CD4-positive, alpha-beta T cell treated with Interleukin-15 for 1 hour (primary cell): ENCODE data around the gene AP5B1.
A peak's percentile ranks its signal among the peaks of the same experiment; 100 is the strongest.

Experiments used
- DNase-seq: peaks from one replicate; pipeline ENCODE4 v3.0.0-alpha.2; 2020

The AP5B1 gene, protein sequence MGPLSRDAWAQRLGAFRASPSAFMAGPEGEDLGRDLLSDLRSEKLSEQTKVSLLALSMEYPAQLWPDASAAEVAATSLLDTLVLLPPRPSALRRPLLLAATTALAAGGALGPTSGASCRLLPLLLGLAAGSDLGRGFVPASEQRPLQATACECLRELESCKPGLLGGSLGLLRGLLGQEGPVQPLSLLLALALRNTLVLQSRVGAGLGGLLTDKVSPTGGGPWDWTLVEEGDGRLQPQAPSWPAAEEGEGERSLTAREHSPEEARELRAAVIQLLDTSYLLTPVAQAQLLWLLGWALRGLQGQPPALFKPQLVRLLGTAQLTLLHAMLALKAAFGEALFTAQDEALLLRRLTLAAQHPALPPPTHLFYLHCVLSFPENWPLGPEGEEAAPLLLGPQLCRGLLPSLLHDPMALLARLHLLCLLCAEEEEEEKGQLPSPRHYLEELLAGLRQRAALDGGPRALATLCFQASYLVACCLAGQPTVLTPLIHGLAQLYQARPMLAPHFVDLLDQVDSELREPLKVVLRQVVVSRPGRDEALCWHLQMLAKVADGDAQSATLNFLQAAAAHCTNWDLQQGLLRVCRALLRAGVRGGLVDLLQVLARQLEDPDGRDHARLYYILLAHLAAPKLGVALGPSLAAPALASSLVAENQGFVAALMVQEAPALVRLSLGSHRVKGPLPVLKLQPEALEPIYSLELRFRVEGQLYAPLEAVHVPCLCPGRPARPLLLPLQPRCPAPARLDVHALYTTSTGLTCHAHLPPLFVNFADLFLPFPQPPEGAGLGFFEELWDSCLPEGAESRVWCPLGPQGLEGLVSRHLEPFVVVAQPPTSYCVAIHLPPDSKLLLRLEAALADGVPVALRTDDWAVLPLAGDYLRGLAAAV

GRCh38 chr11:65780770-65781151, at the start of gene AP5B1:
TSS of gene AP5B1 (minus strand) at chr11:65780976. CDS start at chr11:65780591, 385 bp downstream.
- peak; percentile 74 for DNase-seq

GRCh38 chr11:65829459-65829858, 48.7 kb upstream of the AP5B1 start:
- DNase-seq, result no peak

DNA sequence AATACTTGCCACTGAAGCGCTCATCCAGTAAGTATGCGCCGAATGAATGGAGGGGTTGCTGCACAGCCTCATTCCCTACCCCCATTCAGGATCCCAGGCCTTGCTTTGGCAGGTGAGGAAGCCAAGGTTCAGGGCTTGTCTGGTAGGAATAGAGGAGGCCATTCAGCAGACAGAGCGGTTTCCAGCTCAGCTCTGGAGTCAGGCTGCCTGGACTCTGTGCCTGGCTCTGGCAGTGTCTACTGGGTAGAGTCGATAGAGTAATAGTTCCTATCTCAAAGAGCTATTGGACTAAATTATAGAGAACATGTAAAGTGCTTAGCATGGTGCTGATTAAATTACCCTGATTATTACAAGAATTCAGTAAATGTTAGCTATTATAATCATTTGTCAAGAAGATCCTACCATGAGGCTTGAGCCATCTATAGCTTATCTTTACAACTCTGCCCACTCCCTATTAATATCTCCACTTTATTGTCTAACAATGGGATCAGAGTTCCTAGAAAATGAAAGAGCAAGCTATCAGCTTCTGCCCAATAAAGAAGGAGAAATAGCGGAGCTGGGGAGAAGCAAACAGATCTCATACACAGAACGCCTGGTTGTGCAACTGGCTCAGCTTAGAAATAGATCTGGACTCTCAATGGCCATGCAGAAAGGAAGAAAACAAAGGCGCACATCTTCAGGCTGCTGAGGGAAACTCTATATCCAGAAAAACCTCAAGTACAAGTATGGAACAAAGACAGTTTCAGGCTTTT, 46.4 kb upstream of the AP5B1 start:
- DNase-seq, result no peak

DNA sequence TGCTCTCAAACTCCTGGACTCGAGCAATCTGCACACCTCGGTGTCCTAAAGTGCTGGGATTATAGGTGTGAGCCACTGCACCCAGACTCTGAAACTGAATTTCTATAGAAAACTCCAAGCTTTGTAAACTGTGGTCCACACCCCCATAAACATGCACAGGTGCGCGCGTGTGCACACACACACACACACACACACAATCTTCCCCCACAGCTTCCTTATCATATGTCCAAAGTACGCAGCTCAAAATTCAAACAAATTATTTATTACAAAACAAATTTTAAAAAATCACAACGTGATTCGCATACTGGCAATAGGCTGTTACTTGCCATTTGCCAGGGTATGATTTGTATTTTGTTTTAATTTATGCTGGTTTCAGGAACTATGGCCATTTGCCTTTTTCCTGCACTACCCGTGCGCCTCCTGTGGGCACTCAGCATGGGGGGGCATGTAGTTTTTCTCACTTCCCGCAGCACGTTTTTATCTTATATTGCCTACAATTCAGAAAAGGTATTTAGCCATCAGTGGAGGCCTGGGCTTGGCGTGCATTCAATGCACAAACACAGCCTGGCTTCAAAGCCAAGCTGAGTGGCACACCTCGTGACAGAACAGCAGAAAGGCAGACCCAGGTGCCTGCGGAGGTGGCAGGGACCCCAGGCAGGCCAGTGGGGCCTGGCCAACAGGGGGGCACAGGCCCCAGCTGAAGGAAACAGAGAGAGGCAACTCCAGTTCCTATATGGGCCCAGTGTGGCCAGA, 42.2 kb upstream of the AP5B1 start:
- no peak for DNase-seq

DNA sequence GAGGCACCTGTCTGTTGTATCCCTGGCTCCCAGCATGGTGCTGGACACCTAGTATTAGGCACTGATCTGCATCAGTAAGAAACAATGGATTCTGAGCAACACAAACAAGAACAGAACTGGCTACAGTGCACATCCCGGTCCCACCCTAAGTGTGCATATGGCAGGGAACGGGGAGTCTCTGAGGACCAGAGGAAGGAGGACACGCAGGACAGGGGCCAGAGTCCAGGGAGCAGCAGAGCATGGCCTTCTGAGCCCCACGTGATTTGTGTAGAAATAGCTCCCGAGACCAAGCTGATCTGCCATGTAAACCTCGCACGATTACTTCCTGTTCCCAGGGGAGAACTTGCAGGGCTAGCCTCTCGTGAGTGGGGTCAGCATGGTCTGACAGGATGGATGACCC, 40.3 kb upstream of the AP5B1 start:
- no peak for DNase-seq

DNA sequence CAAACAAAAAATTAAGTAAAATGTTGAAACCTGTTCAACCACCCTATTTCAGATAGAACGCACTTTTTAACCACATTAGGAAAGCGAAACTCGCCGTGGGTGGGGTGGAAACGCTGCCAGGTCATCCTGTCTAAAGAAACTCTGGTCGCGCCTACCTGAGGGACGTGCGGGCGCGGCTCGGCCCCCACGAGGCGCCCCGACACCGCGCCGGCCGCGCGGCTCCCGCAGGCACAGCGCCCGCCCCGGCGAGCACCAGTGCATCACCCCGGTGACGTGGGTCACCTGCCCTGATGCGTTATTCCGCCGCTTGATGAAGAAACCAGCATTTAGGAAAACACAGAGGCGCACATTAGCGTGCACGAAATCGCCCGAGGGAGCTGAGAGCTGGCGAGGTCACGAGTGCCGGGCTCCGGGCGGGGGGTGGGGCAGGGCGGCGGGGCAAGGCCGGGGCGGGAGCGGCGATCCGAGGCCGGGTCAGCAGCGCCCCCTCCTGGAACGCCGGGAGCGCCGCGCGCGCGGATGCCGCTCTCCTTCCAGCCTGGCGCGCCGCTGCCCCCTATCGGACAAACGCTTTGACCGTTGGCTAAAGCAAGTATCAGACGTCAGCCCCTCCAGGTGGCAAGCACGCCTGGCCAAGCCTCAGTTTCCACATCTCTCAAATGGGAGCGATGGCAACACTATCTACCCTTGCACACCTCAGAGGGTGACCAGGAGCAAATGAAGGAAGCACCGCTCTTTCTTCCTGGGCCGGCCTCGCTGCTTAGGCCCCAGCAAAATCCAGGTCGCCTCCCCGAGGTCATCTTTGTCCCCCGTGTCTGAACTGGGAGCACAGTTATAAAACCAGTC, 37.3 kb upstream of the AP5B1 start:
- DNase-seq, result peak; percentile 88

DNA sequence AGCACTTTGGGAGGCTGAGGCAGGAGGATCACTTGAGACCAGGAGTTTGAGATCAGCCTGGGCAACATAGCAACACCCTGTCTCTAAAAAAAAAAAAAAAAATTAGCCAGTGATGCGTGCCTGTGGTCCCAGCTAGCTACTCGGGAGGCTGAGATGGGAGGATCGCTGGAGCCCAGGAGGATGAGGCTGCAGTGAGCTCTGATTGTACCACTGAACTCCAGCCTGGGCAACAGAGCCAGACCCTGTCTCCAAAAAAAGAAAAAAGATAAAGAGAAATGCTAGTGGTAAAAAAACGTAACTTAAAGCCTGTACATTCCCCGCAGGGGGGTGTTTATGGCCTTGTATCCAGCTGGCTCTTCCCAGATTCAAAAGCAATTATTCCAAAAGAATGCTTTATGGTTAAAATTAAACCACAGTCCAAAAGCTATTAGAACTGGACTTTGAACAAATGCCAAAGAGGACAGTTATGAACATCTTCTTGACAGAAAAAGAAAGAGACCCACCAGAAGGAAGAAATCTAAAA, 36.6 kb upstream of the AP5B1 start:
- no peak for DNase-seq

DNA sequence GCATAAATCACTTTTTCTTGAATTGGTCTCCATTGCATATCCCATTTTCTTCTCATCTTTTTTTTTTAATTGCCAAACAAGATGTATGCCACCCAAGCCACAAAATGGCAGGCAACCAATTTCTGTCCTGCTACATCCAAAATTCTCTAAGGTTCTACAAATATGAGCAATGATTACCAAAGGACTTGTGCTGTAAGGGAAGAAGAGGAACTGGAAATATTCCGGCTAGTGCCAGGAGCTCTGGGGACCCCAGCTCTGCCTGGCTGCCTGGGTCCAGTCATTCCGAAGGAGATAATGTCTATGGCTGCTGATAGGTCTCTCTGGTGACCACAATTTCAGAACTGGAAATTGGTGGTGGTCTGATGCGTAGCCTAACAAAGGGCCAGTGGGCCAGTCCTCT, 35.9 kb upstream of the AP5B1 start:
- no peak for DNase-seq

GRCh38 chr11:65814986-65815565, 34.3 kb upstream of the AP5B1 start:
- DNase-seq, result no peak

DNA sequence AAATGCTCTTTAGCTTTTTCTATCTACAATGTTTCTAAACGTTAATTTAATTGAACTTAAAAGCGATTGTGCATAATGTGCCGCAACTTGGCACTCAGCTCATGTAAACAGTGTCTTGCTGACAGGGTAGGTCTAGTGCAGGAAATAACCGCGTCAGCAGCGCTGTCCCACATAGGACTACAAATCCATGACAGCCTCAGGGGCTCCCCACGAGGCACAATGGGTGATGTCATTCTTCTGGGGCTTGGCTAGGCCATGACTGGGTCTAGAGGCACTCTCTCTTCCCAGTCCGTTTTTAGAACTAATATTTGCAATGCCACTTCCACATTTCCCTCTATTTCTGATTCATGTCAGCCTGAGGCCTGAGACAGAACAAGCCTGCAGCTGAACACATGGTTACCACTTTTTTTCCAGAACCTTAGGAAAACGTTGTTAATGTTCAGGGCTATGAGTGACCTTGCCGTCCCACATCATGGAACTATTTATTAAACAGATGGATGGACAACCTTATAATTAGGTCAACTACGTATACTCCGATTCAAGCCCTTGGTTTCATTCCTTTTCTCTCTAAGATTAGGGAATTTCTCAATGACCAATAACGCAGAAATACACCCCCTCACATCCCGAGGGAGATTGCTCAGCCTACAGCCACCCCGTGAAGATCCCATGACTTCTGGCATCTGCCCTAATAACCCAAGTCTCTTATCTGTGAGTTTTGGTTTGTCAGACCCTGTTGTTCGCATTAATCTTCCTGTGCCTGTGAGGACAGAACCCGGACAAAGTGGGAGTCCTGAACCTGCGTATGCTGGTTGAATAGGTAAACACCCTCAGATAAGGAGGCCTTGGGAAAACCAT, 33.6 kb upstream of the AP5B1 start:
- DNase-seq, result peak; percentile 53

- DNase-seq, result no peak
These were observed 31.1 kb upstream of the AP5B1 start for GRCh38 chr11:65811764-65812475.

DNA sequence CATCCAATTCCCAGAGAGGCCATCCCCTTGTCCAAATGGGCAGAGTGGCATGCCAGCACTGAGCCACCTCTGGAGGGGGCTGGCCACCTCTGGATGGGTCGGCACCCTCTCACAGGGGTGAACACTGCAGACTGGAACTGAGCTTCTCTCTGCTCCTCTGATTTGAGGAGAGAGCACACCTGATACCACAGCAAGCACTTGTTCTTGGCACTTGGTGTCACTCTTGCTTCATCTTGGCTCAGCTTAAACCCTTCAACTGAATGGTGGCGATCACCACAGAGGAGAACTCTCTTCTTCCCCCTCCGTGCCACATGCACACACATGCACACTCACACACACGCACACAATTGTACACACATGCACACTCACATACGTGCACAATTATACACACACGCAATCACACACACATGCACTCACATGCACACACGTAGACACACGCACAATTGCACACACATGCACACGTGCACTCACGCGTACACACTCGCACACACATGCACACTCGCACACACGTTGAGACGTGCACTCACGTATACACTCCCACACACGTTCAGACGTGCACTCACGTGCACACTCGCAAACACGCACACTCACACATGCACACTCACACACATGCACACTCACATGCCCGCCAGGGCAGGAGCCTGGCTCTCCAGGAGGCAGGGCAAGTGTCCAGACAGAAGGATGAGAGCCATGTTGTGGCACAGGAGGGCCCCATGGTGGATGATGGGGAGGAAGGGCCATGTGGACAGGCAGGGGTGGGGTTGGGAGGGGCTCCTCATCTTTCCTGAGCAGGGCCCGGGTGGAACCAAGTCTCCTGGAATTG, 29.5 kb upstream of the AP5B1 start:
- DNase-seq, result no peak

- DNase-seq, result no peak
These were observed 28.7 kb upstream of the AP5B1 start for GRCh38 chr11:65809496-65809895.

GRCh38 chr11:65808744-65809341, 28.1 kb upstream of the AP5B1 start:
- DNase-seq, result no peak

GRCh38 chr11:65806979-65807378, 26.2 kb upstream of the AP5B1 start:
- DNase-seq, result no peak

GRCh38 chr11:65803797-65804492, 23.2 kb upstream of the AP5B1 start:
- no peak for DNase-seq

DNA sequence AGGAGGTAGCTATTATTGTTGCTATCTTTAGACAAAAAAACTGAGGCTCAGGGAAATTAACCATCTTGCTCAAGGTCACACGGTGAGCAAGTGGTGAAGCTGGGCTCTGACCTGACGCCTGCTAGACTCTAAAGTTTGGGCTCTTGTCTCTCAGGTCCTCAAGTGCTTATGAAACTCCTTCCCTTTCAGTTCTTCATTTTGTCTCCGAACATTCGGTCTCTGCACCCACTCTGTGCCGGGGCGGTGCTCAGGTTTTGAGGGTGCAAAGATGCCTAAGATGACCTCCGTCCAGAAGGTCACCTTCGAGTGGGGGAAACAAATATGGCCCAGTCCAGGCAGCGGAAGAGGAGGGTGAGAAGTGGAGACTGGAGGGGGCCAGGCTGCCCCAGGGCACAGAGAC, 22.1 kb upstream of the AP5B1 start:
- DNase-seq, result no peak
